Cardiac fibroblast (primary cell): ENCODE results near the gene PLEKHN1.

Experiments used
- DNase-seq, 2 donors: peaks; one replicate each; pipeline versions ENCODE4 v3.0.0 to v3.0.0-alpha.2; 2010; ENCODE audit warnings: low read depth in 2 of 2
- H3K4me3 ChIP-seq, 2 donors: replicated peaks in 1 of 2; 1 replicate in 1 of 2; 2 replicates in 1 of 2; pipeline ENCODE4 v1.5.1; 2011; ENCODE audit warnings: low read depth in 2 of 2, low read length in 2 of 2, mild to moderate bottlenecking in 2 of 2, moderate library complexity in 1 of 2
- CTCF ChIP-seq: IDR thresholded peaks from one replicate; pipeline ENCODE4 v1.5.1; 2011; ENCODE audit warnings: low read depth, mild to moderate bottlenecking, low read length, inconsistent platforms

Gene PLEKHN1

GRCh38 chr1:929712-930632 is 36.3 kb upstream of the PLEKHN1 start:
- no peak overlapping the region for H3K4me3 ChIP-seq
- TF ChIP-seq CTCF: no peak
- no peak for DNase-seq

GRCh38 chr1:930633-931138 is 35.6 kb upstream of the PLEKHN1 start:
- no peak for TF ChIP-seq CTCF
- no peak overlapping the region for H3K4me3 ChIP-seq
- DNase-seq: no peak

- peak; percentile 5 for TF ChIP-seq CTCF
- DNase-seq: no peak
- H3K4me3 ChIP-seq: no peak overlapping the region
Observed at GRCh38 chr1:931380-932172, 34.7 kb upstream of the PLEKHN1 start.

GRCh38 chr1:932173-932510 is 34.1 kb upstream of the PLEKHN1 start:
- no peak overlapping the region for H3K4me3 ChIP-seq
- no peak for DNase-seq
- TF ChIP-seq CTCF: no peak

- H3K4me3 ChIP-seq: no peak overlapping the region
- no peak for DNase-seq
- TF ChIP-seq CTCF: no peak
Observed at GRCh38 chr1:932776-933602, 33.3 kb upstream of the PLEKHN1 start.

- H3K4me3 ChIP-seq: no peak overlapping the region
- no peak for DNase-seq
- TF ChIP-seq CTCF: no peak
Observed at GRCh38 chr1:933603-933940, 32.7 kb upstream of the PLEKHN1 start.
